Amniotic stem cell (primary cell): ENCODE measurements around the gene ARHGAP42.

Source experiments
- DNase-seq: peaks from one replicate; lab custom pipeline; 2025; lab: John Stamatoyannopoulos, UW

Gene ARHGAP42

GRCh38 chr11:100918551-100919500 lies 231.7 kb downstream of the ARHGAP42 start:
- no peak for DNase-seq

DNA sequence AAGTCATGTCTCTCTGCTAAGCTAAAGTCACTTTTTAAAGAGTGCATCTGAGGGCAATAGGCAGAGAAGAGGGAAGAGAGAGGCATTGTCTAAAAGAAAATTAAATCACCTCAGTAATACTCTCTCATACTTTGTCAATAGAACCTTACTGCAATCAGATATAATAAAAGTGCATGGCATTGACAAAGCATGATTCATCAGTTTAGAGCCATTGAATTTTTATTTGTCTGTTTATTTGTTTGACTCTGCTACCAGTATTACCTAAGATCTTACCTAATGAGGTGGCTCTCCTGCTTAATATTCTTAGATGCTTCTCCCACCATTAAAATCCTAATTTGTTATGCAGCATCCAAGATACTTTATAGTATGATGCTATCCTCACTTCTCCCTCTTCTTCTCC lies 233.5 kb downstream of the ARHGAP42 start:
- DNase-seq, result no peak

DNA sequence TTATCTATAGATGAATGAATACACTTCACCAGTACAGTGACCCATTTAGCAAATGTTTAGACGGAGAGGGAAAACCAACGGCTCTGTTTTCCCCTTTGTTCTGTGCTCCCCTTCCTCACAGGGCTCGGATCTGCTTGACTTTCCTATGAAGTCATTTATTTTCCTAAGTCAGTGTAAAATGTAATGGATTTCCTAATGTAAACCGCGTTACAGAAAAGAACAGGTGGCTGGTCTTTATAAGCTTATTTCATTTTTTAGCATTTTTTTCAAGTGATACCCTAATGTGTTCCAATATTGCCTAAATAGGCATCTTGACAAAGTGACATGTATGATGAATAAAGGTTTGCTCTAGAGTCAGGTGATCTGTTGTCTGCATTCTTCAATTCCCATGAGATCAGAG lies 235.0 kb downstream of the ARHGAP42 start:
- DNase-seq, result no peak

DNA sequence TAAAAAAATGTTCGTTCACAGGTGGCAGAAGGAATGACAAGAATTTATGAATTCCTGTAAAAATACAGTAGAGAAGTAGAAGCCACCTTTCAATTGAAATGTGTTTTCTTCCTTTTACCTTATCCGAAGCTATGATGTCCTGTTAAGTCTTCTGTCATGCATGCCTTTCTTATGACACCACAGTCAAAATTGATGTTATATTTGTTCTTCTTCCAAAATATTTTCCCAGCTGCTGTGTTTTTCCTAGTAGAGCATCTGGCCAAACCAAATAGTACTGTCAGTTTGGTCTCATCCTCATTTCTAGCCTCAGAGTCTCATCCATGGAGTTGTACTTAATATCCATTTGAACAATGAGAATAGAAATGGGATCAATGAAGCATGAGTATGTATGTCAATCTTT lies 236.5 kb downstream of the ARHGAP42 start:
- DNase-seq, result no peak

DNA sequence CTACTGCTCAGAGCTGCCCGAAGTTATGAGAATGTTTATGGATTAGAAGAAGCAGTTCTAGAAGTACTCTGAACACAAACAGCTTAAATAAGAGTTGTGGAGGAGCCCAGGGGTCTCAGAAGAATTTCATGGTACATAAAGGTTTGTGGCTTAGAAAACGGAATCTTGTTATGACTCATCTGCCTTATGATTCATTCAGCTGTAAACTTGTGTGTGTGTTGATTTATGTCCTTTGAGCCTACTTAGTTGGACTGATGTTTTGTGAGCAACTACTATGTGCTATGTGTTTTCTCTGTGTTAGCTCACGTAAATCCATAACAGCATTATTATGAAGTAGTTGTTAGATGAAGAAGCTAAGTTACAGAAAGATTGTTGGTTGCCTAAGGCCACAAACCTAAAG lies 238.8 kb downstream of the ARHGAP42 start:
- no peak for DNase-seq

DNA sequence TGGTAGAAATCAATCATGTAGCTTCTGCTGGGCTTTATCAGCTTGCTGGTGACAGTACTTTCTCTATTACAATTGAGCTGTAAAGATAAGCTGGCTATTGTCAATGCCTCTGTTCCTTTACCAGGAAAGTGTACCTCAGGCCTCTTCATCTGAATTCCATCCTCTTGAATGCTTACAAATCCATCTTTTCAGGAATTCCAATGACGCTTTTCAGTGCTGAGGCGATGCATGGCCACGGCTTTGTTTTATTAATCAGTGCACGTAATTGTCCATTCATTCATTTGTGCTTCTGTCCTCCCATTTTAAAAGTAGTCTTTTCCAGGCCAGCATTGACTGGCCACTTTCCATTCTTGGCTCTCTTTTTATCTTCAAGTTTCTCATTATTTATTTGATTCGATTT lies 240.5 kb downstream of the ARHGAP42 start:
- DNase-seq, result no peak

GRCh38 chr11:100928426-100928825 lies 241.3 kb downstream of the ARHGAP42 start:
- no peak for DNase-seq

DNA sequence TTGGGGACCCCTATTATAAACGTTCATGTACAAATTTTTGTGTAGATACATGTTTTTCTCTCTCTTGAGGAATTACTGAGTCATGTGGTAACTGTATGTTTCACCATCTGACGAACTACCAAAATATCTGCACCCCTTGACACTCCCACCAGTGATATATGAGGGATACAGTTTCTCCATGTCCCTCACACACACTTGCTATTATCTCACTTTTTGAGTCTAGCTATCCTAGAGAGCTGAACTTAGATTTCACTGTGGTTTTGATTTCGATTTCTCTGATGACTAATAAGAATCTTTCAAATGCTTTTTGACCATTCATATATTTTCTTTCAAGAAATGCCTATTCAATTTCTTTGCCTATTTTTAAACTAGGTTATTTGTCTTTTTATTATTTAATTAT lies 242.3 kb downstream of the ARHGAP42 start:
- DNase-seq, result no peak

DNA sequence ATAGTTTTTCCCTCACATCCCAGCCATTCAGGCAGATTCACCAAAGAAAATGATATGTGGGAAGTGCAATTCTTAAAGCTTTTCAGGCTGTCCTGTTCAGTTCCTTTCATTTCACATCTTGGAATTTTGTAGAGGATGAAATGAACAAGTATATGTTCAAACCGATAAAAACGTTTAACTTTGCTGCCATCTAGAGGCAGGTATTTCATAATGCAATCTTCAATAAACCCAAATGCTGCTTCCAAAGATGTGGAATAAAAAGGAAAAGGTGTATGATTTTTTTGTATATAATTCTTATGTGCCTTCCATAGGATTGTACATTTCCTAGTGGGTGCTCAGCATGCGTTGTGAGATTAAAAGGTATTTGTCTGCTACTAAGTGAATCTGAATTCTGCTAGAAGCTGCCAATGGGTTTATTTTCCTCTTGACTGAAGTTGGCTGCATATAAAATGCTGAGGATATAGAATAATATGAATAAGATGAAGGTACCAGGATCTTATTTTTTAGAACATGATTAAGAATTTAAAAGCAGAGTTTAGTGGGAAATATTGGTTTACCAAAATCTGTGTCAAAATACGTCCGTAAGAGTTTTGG lies 243.2 kb downstream of the ARHGAP42 start:
- DNase-seq, result peak; percentile 21

DNA sequence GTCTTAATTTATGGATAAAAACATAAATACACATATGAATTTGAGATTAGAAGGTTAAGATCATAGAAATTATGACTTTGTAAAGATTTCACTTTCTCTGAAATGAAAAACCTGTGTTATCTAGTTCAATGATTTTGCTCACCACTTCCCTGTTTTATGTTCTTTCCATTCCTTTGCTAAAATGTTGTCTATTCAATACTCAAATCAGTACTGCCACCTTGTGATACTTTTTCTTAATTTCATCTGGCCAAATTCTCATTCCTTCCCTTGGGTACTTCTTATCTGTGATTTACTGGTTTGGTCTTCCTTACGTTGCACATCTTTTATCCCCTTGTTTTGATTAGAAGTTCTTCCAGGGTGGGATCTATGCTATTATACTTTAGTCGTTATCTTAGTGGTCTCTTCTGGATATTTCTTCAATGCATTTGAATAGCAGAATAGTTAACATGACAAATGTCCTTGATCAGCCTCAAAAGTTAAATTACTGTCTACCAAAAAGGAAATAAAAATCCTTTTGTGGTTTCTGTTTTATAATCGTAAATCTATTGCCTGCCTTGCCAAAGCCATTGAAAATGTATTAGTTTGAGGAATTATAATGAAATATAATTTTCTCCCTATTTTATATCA lies 245.5 kb downstream of the ARHGAP42 start:
- no peak for DNase-seq

- no peak for DNase-seq
These were observed 249.7 kb downstream of the ARHGAP42 start for GRCh38 chr11:100936781-100937180.

DNA sequence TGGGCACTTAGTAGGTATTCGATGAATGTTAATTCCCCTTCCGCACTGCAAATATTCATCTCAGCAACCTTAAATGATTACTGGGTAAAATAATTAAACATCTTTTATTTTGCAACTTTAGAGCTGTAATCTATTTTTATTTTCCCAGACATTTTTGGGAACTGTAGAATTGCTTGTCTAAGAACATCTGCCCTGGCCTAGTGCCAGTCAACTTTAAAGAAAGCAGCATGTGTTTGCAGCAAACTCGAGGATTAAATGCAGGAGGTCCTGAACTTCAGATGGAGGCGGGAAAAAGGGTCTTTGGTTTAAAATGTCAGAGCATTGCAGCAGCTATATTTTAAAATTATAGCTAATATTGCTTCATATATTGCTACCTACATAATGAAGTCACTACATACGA lies 252.5 kb downstream of the ARHGAP42 start:
- no peak for DNase-seq

DNA sequence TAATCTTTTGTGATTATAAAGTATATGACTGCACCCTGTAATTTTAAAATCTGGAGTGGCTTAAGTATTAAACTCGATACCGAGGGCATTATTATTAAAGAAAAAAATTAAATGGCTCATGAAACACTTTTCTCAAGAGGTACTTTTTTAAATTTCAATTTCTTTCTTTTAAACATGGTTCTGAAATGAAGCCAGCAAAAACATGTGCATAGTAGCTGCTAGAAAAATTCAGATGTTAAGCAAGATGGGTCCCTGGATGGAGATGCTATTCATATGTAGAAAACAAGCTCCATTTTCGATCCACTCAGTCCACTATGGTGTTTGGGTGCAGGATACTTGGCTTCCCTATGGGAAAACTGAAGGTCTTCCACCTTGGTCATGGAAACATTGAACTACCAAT lies 253.0 kb downstream of the ARHGAP42 start:
- no peak for DNase-seq

- no peak for DNase-seq
These were observed 253.9 kb downstream of the ARHGAP42 start for GRCh38 chr11:100941033-100941432.

DNA sequence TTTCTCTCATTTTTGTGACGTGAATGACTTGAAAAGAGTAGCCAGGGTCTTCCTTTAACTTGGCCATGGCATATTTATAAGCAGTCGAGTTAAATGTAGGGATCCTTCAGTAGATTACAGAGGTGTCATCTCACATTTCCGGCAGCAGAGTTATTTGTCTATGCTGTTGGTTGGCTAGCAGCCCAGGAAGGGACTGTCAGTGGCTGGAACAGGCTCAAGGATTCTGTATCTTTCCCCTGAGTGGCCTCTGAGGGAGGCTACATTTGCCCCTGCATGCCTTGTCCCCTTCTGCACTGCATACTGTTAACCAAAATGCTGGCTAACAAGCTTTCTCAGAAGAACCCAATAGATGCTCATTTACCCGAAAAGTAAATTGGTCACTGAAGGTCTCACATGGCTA lies 254.9 kb downstream of the ARHGAP42 start:
- DNase-seq, result no peak

DNA sequence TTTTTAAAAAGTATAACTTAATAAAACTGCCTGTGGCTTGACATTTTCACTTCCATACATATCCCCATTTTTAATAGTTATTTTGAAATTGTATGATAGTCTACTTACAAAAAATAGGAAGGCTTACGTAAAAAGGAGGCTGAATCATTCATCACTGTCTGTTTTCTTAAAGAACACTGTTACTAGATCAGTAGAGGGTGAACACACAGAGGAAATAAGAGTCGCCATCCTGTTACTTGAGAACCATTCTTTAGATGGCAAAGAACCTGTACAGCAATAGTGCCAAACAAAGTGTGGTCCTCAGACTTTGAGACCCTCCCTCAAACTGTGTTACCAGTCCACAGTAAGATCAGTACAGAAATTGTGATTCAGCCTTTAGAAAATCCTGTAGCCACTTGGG lies 261.8 kb downstream of the ARHGAP42 start:
- DNase-seq, result no peak

GRCh38 chr11:100949443-100949842 lies 262.4 kb downstream of the ARHGAP42 start:
- no peak for DNase-seq

- no peak for DNase-seq
These were observed 268.2 kb downstream of the ARHGAP42 start for GRCh38 chr11:100955318-100955717.

DNA sequence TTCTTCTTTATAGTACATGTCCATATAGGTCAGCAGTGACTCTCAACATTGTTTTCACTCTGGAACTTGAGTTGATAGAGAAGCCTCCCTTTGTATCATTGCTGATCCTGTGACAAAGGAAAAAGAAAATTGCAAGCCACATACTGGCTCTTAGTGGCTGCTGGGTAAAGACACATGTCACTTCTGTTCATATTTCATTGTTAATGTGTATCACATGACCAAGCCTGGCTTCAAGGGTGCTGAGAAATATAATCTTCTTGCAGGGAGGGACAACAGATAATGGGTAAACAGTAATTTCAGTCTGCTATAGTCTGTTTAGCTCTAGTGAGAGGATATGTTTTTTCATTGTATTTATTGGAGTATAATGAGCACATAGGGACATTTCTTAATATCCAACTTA lies 269.3 kb downstream of the ARHGAP42 start:
- DNase-seq, result no peak

DNA sequence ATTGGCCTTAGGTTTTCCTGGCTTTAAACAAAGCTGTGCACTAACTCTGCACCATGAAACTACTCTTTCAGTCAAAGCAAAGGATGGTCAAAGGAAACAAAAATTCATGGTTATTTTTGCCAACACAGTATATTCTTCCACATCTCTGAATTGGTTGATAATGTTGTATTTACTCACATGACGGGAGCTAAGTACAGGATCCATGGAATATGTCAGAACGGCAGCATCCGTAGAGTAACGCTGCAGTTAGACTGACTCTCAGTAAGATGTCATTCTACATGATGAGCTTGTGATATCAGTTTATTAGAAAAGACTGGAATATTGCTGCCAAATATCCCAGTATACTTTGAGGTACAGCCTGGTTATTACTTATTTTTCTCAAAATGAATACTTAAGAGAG lies 270.4 kb downstream of the ARHGAP42 start:
- no peak for DNase-seq

DNA sequence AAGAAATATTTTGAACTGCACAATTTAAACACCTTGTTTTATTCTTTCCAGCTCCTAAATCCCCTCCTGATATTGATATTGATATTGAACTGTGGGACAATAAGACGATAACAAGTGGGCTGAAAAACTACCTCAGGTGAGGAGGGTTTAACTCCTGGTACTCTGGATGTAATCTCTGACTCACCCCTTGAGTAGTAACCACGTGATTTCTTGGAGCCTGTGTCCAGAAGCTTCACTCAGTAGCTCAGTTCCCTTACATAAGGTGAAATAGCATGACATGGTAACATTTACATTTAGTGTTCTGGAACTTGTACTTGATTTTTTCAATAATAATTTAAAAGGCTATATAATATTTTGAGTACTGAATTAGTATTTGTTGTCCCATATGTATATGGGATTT lies 274.5 kb downstream of the ARHGAP42 start:
- DNase-seq, result no peak

DNA sequence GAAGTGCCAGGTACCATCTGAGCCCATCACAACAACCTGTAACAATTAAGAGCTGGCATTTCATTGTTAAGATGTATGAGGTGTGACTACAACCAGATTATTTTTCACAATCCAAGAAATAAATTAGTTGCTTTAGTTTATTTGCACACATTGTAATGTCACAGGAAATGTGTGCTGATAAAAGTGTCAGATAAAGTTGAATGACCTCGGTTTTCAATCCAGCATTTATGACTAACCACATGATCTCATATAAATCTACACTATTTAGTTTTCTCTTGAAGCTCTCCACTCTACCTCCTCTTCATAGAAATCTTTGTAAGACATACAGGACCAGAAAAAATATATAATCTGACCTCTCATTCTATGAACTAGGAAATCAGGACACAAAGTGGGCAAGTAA lies 276.3 kb downstream of the ARHGAP42 start:
- DNase-seq, result no peak

GRCh38 chr11:100964435-100964834 lies 277.3 kb downstream of the ARHGAP42 start:
- DNase-seq, result no peak
